Stimulated activated naive B cell treated with anti-CD40 and anti-IgM and Interleukin-4, amounts not matched to agents 10 μg/mL and 1 μg/mL and 100 μg/mL, for 72 hours (primary cell): Measurements from ENCODE around the gene APOL1.
"Not testable (repeated sequence)": the region's sequence is repeated elsewhere in the genome, so short reads cannot be mapped to it uniquely, and the experiment has no call there.

Experiments used
- ATAC-seq, 2 donors: fragments of 150-1000 bp; cut with Tn5 transposase; replicated peaks; 2 replicates each; pipeline ENCODE4 v1.10.0; 2021; ENCODE audit warnings: moderate library complexity in 1 of 2
- DNase-seq: peaks from one replicate; pipeline ENCODE4 v3.0.0; 2021
- H3K27ac Mint-ChIP-seq: one replicate; pipeline ENCODE4 v1.8.0; 2022; ENCODE audit warnings: mild to moderate bottlenecking, mixed read lengths
- H3K27me3 Mint-ChIP-seq, 2 donors: one replicate each; pipeline ENCODE4 v1.8.0; 2022; ENCODE audit warnings: mixed read lengths in 2 of 2
- H3K36me3 Mint-ChIP-seq, 2 donors: one replicate each; pipeline ENCODE4 v1.8.0; 2022; ENCODE audit warnings: mixed read lengths in 2 of 2, mild to moderate bottlenecking in 1 of 2
- H3K4me1 Mint-ChIP-seq, 2 donors: one replicate each; pipeline ENCODE4 v1.8.0; 2022; ENCODE audit warnings: mixed read lengths in 2 of 2, mild to moderate bottlenecking in 1 of 2
- H3K4me3 Mint-ChIP-seq, 2 donors: one replicate each; pipeline ENCODE4 v1.8.0; 2022; ENCODE audit warnings: mild to moderate bottlenecking in 2 of 2, mixed read lengths in 2 of 2, moderate library complexity in 1 of 2
- H3K9me3 Mint-ChIP-seq, 2 donors: one replicate each; pipeline ENCODE4 v1.8.0; 2022; ENCODE audit warnings: mixed read lengths in 2 of 2, mild to moderate bottlenecking in 1 of 2

The APOL1 gene

GRCh38 chr22:36244522-36245391, 8.2 kb upstream of the APOL1 start:
- ATAC-seq (no peak), DNase-seq (no peak)
- Mint-ChIP-seq H3K36me3 (peaks cover 3 to 6% of the 10 kb centered on the region in 2 donors), H3K4me1 (peaks cover 3 to 5% of the 10 kb centered on the region in 2 donors), H3K27me3 (no peaks in the 10 kb centered on the region), H3K4me3 (no peak overlapping the region), H3K27ac (no peak overlapping the region), H3K9me3 (peaks cover 5 to 9% of the 10 kb centered on the region in 2 donors)

- Mint-ChIP-seq H3K27me3 (no peaks in the 10 kb centered on the region), H3K36me3 (peaks cover 3 to 6% of the 10 kb centered on the region in 2 donors), H3K9me3 (peaks cover 8 to 9% of the 10 kb centered on the region in 2 donors), H3K4me3 (no peak overlapping the region), H3K27ac (no peak overlapping the region), H3K4me1 (peaks cover 5 to 10% of the 10 kb centered on the region in 2 donors)
- DNase-seq = no peak
- ATAC-seq = no peak
These were observed 7.1 kb upstream of the APOL1 start for GRCh38 chr22:36245805-36246356.

- H3K27me3 Mint-ChIP-seq = no peaks in the 10 kb centered on the region
- H3K4me1 Mint-ChIP-seq = peaks cover 8 to 10% of the 10 kb centered on the region in 2 donors
- no peak overlapping the region for H3K27ac Mint-ChIP-seq
- DNase-seq (no peak), ATAC-seq (no peak)
- H3K4me3 Mint-ChIP-seq = no peak overlapping the region
- peaks cover 8 to 9% of the 10 kb centered on the region in 2 donors for H3K9me3 Mint-ChIP-seq
- H3K36me3 Mint-ChIP-seq = peaks cover 3 to 6% of the 10 kb centered on the region in 2 donors
These were observed 6.2 kb upstream of the APOL1 start for GRCh38 chr22:36246718-36247117.

- Mint-ChIP-seq H3K9me3 (peaks cover 4 to 6% of the 10 kb centered on the region in 2 donors), H3K4me3 (no peak overlapping the region), H3K4me1 (peaks cover 17% of the 10 kb centered on the region in 2 donors), H3K36me3 (peaks cover 3 to 6% of the 10 kb centered on the region in 2 donors), H3K27ac (no peak overlapping the region), H3K27me3 (no peaks in the 10 kb centered on the region)
- DNase-seq (no peak), ATAC-seq (no peak)
These were observed 5.0 kb upstream of the APOL1 start for GRCh38 chr22:36247955-36248354.

GRCh38 chr22:36249160-36249559, 3.8 kb upstream of the APOL1 start:
- peaks cover 4 to 6% of the 10 kb centered on the region in 2 donors for H3K9me3 Mint-ChIP-seq
- no peaks in the 10 kb centered on the region for H3K27me3 Mint-ChIP-seq
- H3K36me3 Mint-ChIP-seq = peaks cover 9 to 10% of the 10 kb centered on the region in 2 donors
- no peak overlapping the region for H3K4me3 Mint-ChIP-seq
- H3K27ac Mint-ChIP-seq = no peak overlapping the region
- peaks cover 27 to 29% of the 10 kb centered on the region in 2 donors for H3K4me1 Mint-ChIP-seq
- ATAC-seq = no peak
- DNase-seq = no peak

GRCh38 chr22:36250292-36250960, 2.5 kb upstream of the APOL1 start:
- H3K9me3 Mint-ChIP-seq, DNase-seq, H3K4me3 Mint-ChIP-seq: not testable (repeated sequence)

GRCh38 chr22:36251979-36252608, 839 bp upstream of the APOL1 start:
- peak overlapping the region; percentile 10 to 94 for H3K4me3 Mint-ChIP-seq
- peaks cover 14 to 20% of the 10 kb centered on the region in 2 donors for H3K36me3 Mint-ChIP-seq
- peak overlapping the region; percentile 97 for H3K27ac Mint-ChIP-seq
- ATAC-seq, DNase-seq, H3K27me3 Mint-ChIP-seq, H3K9me3 Mint-ChIP-seq: not testable (repeated sequence)
- H3K4me1 Mint-ChIP-seq = peaks cover 28 to 35% of the 10 kb centered on the region in 2 donors

More at GRCh38 chr22:36250292-36250960, 2.5 kb upstream of the APOL1 start:
- Mint-ChIP-seq H3K36me3 (peaks cover 12 to 13% of the 10 kb centered on the region in 2 donors), H3K4me1 (peaks cover 28 to 35% of the 10 kb centered on the region in 2 donors), H3K27ac (peak overlapping the region; percentile 66)
- not testable (repeated sequence) for H3K27me3 Mint-ChIP-seq, ATAC-seq

GRCh38 chr22:36253523-36254490, 874 bp downstream of the APOL1 start:
- Mint-ChIP-seq H3K27ac (peak overlapping the region; percentile 97), H3K4me3 (peak overlapping the region; percentile 94), H3K36me3 (peaks cover 22 to 26% of the 10 kb centered on the region in 2 donors), H3K4me1 (peaks cover 34 to 48% of the 10 kb centered on the region in 2 donors), H3K9me3 (peaks cover 0 to 3% of the 10 kb centered on the region in 2 donors), H3K27me3 (no peaks in the 10 kb centered on the region)
- DNase-seq (no peak), ATAC-seq (peak in 1 of 2 donors; percentile 14)

GRCh38 chr22:36255572-36255971, 2.6 kb downstream of the APOL1 start:
- DNase-seq, H3K4me3 Mint-ChIP-seq, H3K27me3 Mint-ChIP-seq, ATAC-seq, H3K9me3 Mint-ChIP-seq, H3K27ac Mint-ChIP-seq: not testable (repeated sequence)
- Mint-ChIP-seq H3K4me1 (peaks cover 32 to 43% of the 10 kb centered on the region in 2 donors), H3K36me3 (peaks cover 22 to 32% of the 10 kb centered on the region in 2 donors)

GRCh38 chr22:36256478-36256877, 3.5 kb downstream of the APOL1 start:
- no peak for ATAC-seq
- Mint-ChIP-seq H3K4me3 (no peak overlapping the region), H3K27ac (no peak overlapping the region), H3K36me3 (peaks cover 22 to 35% of the 10 kb centered on the region in 2 donors), H3K9me3 (no peaks in the 10 kb centered on the region), H3K4me1 (peaks cover 30 to 41% of the 10 kb centered on the region in 2 donors), H3K27me3 (no peaks in the 10 kb centered on the region)
- DNase-seq = no peak

GRCh38 chr22:36257308-36257707, 4.4 kb downstream of the APOL1 start:
- ATAC-seq (no peak), DNase-seq (no peak)
- Mint-ChIP-seq H3K9me3 (no peaks in the 10 kb centered on the region), H3K4me1 (peaks cover 24 to 41% of the 10 kb centered on the region in 2 donors), H3K36me3 (peaks cover 31 to 42% of the 10 kb centered on the region in 2 donors), H3K4me3 (no peak overlapping the region), H3K27me3 (no peaks in the 10 kb centered on the region), H3K27ac (no peak overlapping the region)

GRCh38 chr22:36257948-36258670, 5.2 kb downstream of the APOL1 start:
- H3K9me3 Mint-ChIP-seq = no peaks in the 10 kb centered on the region
- DNase-seq (no peak), ATAC-seq (no peak)
- peaks cover 37 to 48% of the 10 kb centered on the region in 2 donors for H3K36me3 Mint-ChIP-seq
- no peaks in the 10 kb centered on the region for H3K27me3 Mint-ChIP-seq
- H3K4me1 Mint-ChIP-seq = peaks cover 17 to 33% of the 10 kb centered on the region in 2 donors
- H3K27ac Mint-ChIP-seq = no peak overlapping the region
- no peak overlapping the region for H3K4me3 Mint-ChIP-seq
